H9 (cell line): ENCODE results near the gene C19orf18. TPM values are rescaled to one million over a fixed set of nuclear protein-coding genes. Genes with fewer than 3 reads are reported as not detected.

ENCODE experiments used
- DNase-seq: peaks from one replicate; pipeline ENCODE4 v3.0.0-alpha.2; 2017
- H2AFZ ChIP-seq: one replicate; pipeline ENCODE4 v1.6.1; 2013; ENCODE audit warnings: mild to moderate bottlenecking, low read length, control low read depth, moderate library complexity
- H2AK5ac ChIP-seq: 2 replicates; pipeline ENCODE4 v1.6.1; 2013; ENCODE audit warnings: low read length, control low read depth, mixed read lengths; ENCODE audit not compliant: insufficient read length
- H2BK120ac ChIP-seq: one replicate; pipeline ENCODE4 v1.6.1; 2013; ENCODE audit warnings: low read depth, mild to moderate bottlenecking, low read length, control low read depth, inconsistent platforms; ENCODE audit not compliant: poor library complexity, severe bottlenecking
- H2BK12ac ChIP-seq: 2 replicates; pipeline ENCODE4 v1.6.1; 2013; ENCODE audit warnings: low read length, control low read depth, mixed read lengths, low read depth; ENCODE audit not compliant: insufficient read length
- H2BK15ac ChIP-seq: 2 replicates; pipeline ENCODE4 v1.6.1; 2013; ENCODE audit warnings: low read depth, low read length, control low read depth
- H2BK20ac ChIP-seq: one replicate; pipeline ENCODE4 v1.6.1; 2013; ENCODE audit warnings: low read depth, mild to moderate bottlenecking, low read length, control low read depth, inconsistent platforms; ENCODE audit not compliant: poor library complexity, severe bottlenecking
- H2BK5ac ChIP-seq: 2 replicates; pipeline ENCODE4 v1.6.1; 2013; ENCODE audit warnings: low read length, control low read depth, mixed read lengths; ENCODE audit not compliant: insufficient read length
- H3K14ac ChIP-seq: 2 replicates; pipeline ENCODE4 v1.6.1; 2013; ENCODE audit warnings: low read length, control low read depth; ENCODE audit not compliant: insufficient read depth
- H3K18ac ChIP-seq: 2 replicates; pipeline ENCODE4 v1.6.1; 2013; ENCODE audit warnings: low read depth, mild to moderate bottlenecking, mixed read lengths, low read length, control low read depth; ENCODE audit not compliant: insufficient read length
- H3K23ac ChIP-seq: 2 replicates; pipeline ENCODE4 v1.6.1; 2013; ENCODE audit warnings: low read length, control low read depth, mixed read lengths, low read depth; ENCODE audit not compliant: insufficient read length
- H3K23me2 ChIP-seq: 2 replicates; pipeline ENCODE4 v1.6.1; 2013; ENCODE audit warnings: low read depth, mild to moderate bottlenecking, mixed read lengths, low read length, control low read depth; ENCODE audit not compliant: insufficient read length, poor library complexity, severe bottlenecking
- H3K27ac ChIP-seq: 2 replicates; pipeline ENCODE4 v1.5.1; 2013; ENCODE audit warnings: low read length, control low read depth, mixed read lengths, low read depth; ENCODE audit not compliant: insufficient read length
- H3K27me3 ChIP-seq: 2 replicates; pipeline ENCODE4 v1.6.1; 2013; ENCODE audit warnings: low read length, control low read depth, inconsistent platforms; ENCODE audit not compliant: insufficient read depth
- H3K4ac ChIP-seq: 2 replicates; pipeline ENCODE4 v1.6.1; 2013; ENCODE audit warnings: low read depth, mild to moderate bottlenecking, control low read depth, inconsistent platforms, low read length, moderate library complexity
- H3K4me1 ChIP-seq: 2 replicates; pipeline ENCODE4 v1.6.1; 2013; ENCODE audit warnings: low read length, control low read depth, inconsistent platforms; ENCODE audit not compliant: insufficient read depth
- H3K4me2 ChIP-seq: 2 replicates; pipeline ENCODE4 v1.6.1; 2013; ENCODE audit warnings: low read length, control low read depth, mixed read lengths; ENCODE audit not compliant: insufficient read length, insufficient read depth
- H3K56ac ChIP-seq: 2 replicates; pipeline ENCODE4 v1.6.1; 2013; ENCODE audit warnings: low read depth, mild to moderate bottlenecking, mixed read lengths, low read length, control low read depth; ENCODE audit not compliant: insufficient read length
- H3K79me1 ChIP-seq: 2 replicates; pipeline ENCODE4 v1.6.1; 2013; ENCODE audit warnings: low read depth, mild to moderate bottlenecking, moderate library complexity, low read length, control low read depth, inconsistent platforms; ENCODE audit not compliant: insufficient read depth, poor library complexity, severe bottlenecking
- H3K79me2 ChIP-seq: 2 replicates; pipeline ENCODE4 v1.6.1; 2013; ENCODE audit warnings: low read length, control low read depth, inconsistent platforms; ENCODE audit not compliant: insufficient read depth
- H3K9ac ChIP-seq: 2 replicates; pipeline ENCODE4 v1.6.1; 2013; ENCODE audit warnings: low read length, control low read depth, mixed read lengths; ENCODE audit not compliant: insufficient read length; ENCODE audit errors: extremely low read depth
- H3K9me3 ChIP-seq: one replicate; pipeline ENCODE4 v1.6.1; 2013; ENCODE audit warnings: low read depth, low read length, inconsistent platforms; ENCODE audit not compliant: control insufficient read depth
- H3T11ph ChIP-seq: one replicate; pipeline ENCODE4 v1.6.1; 2013; ENCODE audit warnings: mild to moderate bottlenecking, low read length, control low read depth, inconsistent platforms
- H4K20me1 ChIP-seq: one replicate; pipeline ENCODE4 v1.6.1; 2013; ENCODE audit not compliant: control insufficient read depth, insufficient read length, insufficient read depth
- H4K5ac ChIP-seq: 2 replicates; pipeline ENCODE4 v1.6.1; 2013; ENCODE audit warnings: low read depth, mild to moderate bottlenecking, mixed read lengths, low read length, control low read depth; ENCODE audit not compliant: insufficient read length
- H4K8ac ChIP-seq: replicated peaks from 2 replicates; pipeline ENCODE4 v1.6.1; 2013; ENCODE audit warnings: low read length, control low read depth, mixed read lengths, low read depth; ENCODE audit not compliant: insufficient read length
- H4K91ac ChIP-seq: 2 replicates; pipeline ENCODE4 v1.6.1; 2013; ENCODE audit warnings: low read depth, mild to moderate bottlenecking, moderate library complexity, mixed read lengths, low read length, control low read depth; ENCODE audit not compliant: insufficient read length
- H3K27ac Mint-ChIP-seq, 3 experiments: 2 replicates in 2 of 3; 3 replicates in 1 of 3; pipeline ENCODE4 v1.8.0; 2020 to 2021; ENCODE audit warnings: mixed read lengths in 3 of 3, mild to moderate bottlenecking in 1 of 3, moderate library complexity in 1 of 3
- H3K27me3 Mint-ChIP-seq: 2 replicates; pipeline ENCODE4 v1.8.0; 2021; ENCODE audit warnings: low read depth, mild to moderate bottlenecking, moderate library complexity, mixed read lengths
- H3K36me3 Mint-ChIP-seq, 3 experiments: 2 replicates in 2 of 3; 3 replicates in 1 of 3; pipeline ENCODE4 v1.8.0; 2020 to 2021; ENCODE audit warnings: low read depth in 3 of 3, mixed read lengths in 3 of 3; ENCODE audit not compliant: insufficient read depth in 1 of 3
- H3K4me1 Mint-ChIP-seq, 2 experiments: 2 replicates each; pipeline ENCODE4 v1.8.0; 2020; ENCODE audit warnings: mixed read lengths in 2 of 2
- H3K4me3 Mint-ChIP-seq, 2 experiments: 2 replicates in 1 of 2; 3 replicates in 1 of 2; pipeline ENCODE4 v1.8.0; 2020 to 2021; ENCODE audit warnings: mild to moderate bottlenecking in 2 of 2, mixed read lengths in 2 of 2, moderate library complexity in 1 of 2
- H3K9me3 Mint-ChIP-seq, 2 experiments: 2 replicates in 1 of 2; 3 replicates in 1 of 2; pipeline ENCODE4 v1.8.0; 2020; ENCODE audit warnings: mild to moderate bottlenecking in 2 of 2, mixed read lengths in 2 of 2, moderate library complexity in 1 of 2
- WGBS: extraction: QIAGEN DNeasy Blood & Tissue Kit; methylation state at CpG from one replicate; pipeline ENCODE4 v1.1.7; 2013; ENCODE audit warnings: missing lambda C conversion rate, low lambda C conversion rate, mixed read lengths; ENCODE audit not compliant: insufficient read length; ENCODE audit errors: extremely low coverage; 5-methylcytosine and 5-hydroxymethylcytosine counted together
- total RNA-seq: library from RNA; stranded (reverse); gene quantifications from 2 replicates; pipeline ENCODE4 v1.2.1, GENCODE V29; 2021
- TF ChIP-seq, protein P1 (sequence below): fragments of 200-600 bp; sonication (generic); conservative IDR thresholded peaks from 3 replicates; pipeline ENCODE4 v1.8.0; 2021; ENCODE audit warnings: antibody characterized with exemption, mild to moderate bottlenecking

The C19orf18 gene
- total RNA-seq, 1 experiment from 2014 or later, result 0.26 TPM

DNA sequence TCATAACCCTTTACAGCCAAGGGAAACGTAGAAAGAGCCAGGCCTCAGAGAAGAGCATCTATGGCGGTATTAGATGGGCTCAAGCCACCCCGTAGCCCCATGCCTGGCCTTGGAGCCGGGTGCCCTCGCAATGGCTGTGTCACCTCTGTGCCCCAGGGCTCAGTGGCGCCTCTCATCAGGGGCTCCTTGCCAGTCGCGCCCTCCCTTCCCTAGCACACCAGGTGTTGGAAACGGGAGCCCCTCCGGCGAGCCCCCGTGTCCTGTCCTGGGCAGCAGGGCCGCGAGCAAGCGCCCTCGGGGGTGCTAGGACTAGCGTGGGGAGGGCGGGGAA is 27.3 kb downstream of the C19orf18 start:
- Histone ChIP-seq H2BK5ac (no peak overlapping the region), H4K5ac (no peak overlapping the region), H2BK15ac (no peak overlapping the region), H3K23me2 (peaks cover 8% of the 10 kb centered on the region), H2BK12ac (no peak overlapping the region), H3K4me2 (peak overlapping the region; percentile 92), H3K56ac (no peak overlapping the region), H4K91ac (no peak overlapping the region), H3K27me3 (no peaks in the 10 kb centered on the region), H3K9me3 (peaks cover 4% of the 10 kb centered on the region), H3T11ph (no peak overlapping the region), H2BK20ac (no peak overlapping the region), H2AFZ (no peak overlapping the region), H2BK120ac (no peak overlapping the region), H2AK5ac (no peak overlapping the region), H4K8ac (no peak overlapping the region), H3K9ac (peak overlapping the region; percentile 70), H3K14ac (peak overlapping the region; percentile 93), H3K4me1 (no peaks in the 10 kb centered on the region), H3K79me2 (peaks cover 32% of the 10 kb centered on the region), H3K27ac (no peak overlapping the region), H3K79me1 (peaks cover 10% of the 10 kb centered on the region), H4K20me1 (no peaks in the 10 kb centered on the region), H3K18ac (peak overlapping the region; percentile 34), H3K23ac (no peak overlapping the region), H3K4ac (no peak overlapping the region)
- DNase-seq, result no peak
- Mint-ChIP-seq H3K4me1 (peaks cover 12 to 15% of the 10 kb centered on the region in 2 experiments), H3K9me3 (peaks cover 26 to 65% of the 10 kb centered on the region in 2 experiments), H3K27me3 (peaks cover 4% of the 10 kb centered on the region; the same call in 1 of the 2 replicates), H3K27ac (no peak overlapping the region; a peak in 2 of 7 replicates), H3K4me3 (peak overlapping the region; percentile 93), H3K36me3 (peaks cover 26 to 46% (median 34%) of the 10 kb centered on the region in 3 experiments)
- no CpG with 5 or more reads among the region's 18 CpGs for WGBS
- TF ChIP-seq, protein P1, sequence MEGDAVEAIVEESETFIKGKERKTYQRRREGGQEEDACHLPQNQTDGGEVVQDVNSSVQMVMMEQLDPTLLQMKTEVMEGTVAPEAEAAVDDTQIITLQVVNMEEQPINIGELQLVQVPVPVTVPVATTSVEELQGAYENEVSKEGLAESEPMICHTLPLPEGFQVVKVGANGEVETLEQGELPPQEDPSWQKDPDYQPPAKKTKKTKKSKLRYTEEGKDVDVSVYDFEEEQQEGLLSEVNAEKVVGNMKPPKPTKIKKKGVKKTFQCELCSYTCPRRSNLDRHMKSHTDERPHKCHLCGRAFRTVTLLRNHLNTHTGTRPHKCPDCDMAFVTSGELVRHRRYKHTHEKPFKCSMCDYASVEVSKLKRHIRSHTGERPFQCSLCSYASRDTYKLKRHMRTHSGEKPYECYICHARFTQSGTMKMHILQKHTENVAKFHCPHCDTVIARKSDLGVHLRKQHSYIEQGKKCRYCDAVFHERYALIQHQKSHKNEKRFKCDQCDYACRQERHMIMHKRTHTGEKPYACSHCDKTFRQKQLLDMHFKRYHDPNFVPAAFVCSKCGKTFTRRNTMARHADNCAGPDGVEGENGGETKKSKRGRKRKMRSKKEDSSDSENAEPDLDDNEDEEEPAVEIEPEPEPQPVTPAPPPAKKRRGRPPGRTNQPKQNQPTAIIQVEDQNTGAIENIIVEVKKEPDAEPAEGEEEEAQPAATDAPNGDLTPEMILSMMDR, result no peak
